HG03571 (cell line): ENCODE measurements around the gene NLN.
"Not testable (repeated sequence)": the region's sequence is repeated elsewhere in the genome, so short reads cannot be mapped to it uniquely, and the experiment has no call there.

Source experiments
- ATAC-seq: cut with Tn5 transposase; IDR thresholded peaks from one replicate; pipeline ENCODE4 v1.9.1; 2021; ENCODE audit not compliant: unreplicated experiment

Gene NLN

DNA sequence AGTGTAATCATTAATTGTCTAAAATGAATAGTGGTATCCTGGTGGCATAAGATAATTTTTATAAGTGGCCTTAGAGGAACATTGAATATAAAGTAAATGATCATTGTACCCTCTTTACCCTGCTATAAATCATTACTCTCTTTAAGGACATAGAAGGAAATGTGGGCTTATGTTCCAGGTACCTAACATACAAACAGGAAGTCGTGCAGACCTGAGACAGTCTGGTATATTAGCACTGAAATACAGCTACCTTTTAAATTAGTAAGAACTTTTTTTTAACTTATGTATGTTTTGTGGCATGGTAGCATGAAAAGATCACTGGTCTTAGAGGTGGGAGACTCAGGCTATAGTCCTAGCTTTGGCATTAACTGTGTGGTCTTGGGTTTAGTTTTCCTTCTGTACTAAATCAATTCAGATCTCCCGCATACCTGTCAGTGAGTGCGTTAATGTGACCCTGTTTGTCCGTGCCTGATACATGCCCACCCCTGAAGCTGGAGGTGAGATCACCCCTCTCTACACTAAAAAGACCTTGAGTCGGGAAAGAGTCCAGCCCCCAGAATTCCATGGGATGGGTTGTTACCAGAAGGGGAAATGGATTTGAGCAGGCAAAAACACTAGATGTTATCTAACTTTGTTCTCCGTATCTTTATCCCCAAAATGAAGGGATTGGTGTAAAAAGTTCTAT, 145.0 kb downstream of the NLN start:
- ATAC-seq, result no peak

- no peak for ATAC-seq
Measured at GRCh38 chr5:65867542-65868195, 145.7 kb downstream of the NLN start.

- ATAC-seq, result no peak
Measured at GRCh38 chr5:65868509-65868908, 146.5 kb downstream of the NLN start.

DNA sequence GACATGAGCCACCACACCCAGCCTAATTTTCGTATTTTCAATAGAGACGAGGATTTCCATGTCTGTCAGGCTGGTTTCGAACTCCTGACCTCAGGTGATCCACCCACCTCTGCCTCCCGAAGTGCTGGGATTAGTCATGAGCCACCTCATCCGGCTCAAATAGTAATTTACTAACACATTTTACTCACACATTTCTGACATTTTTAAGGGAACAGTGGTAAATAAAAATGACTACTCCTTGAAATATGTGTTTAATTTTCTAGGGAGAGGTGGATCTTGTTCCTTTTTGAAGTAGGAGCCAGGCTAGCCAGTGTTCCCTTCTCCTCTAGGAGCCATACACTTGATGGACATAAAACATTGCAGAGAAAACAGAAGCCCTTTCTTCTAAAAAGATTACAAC, 149.2 kb downstream of the NLN start:
- no peak for ATAC-seq

GRCh38 chr5:65871776-65872175, 149.8 kb downstream of the NLN start:
- ATAC-seq, result not testable (repeated sequence)

GRCh38 chr5:65873181-65873750, 151.3 kb downstream of the NLN start:
- ATAC-seq, result no peak

DNA sequence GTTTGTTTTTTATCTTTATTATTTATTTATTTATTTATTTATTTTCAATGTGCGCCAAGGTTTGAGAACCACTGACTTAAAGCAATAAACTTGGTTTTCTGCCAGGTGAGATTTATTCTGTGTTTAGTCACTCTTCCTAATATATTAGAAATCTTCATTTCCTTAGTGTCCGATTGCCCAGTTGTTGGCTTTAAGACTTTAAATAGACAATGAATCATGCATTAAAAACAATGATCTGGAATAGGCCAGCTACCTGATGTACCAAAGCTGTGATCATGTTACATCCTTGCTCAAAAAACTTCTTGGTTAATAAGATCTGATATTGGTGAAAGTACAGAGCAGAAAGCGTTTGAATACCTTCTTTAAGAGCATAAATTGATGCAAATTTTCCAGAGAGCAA, 152.2 kb downstream of the NLN start:
- ATAC-seq, result no peak

GRCh38 chr5:65876496-65876895, 154.5 kb downstream of the NLN start:
- ATAC-seq, result no peak

DNA sequence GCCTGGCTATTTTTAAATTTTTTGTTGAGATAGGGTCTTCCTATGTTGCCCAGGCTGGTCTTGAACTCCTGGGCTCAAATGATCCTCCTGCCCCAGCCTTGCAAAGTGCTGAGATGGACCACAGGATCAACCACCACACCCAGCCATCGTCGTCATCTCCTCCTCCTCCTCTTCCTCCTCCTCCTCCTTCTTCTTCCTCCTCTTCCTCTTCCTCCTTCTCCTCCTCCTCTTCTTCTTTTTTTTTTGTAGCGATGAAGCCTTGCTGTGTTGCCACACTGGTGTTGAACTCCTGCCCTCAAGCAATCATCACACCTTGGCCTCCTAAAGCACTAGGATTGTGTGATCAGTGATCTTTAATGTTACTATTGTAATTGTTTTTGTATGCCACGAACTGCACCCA, 155.0 kb downstream of the NLN start:
- no peak for ATAC-seq
